Stimulated activated naive CD4-positive, alpha-beta T cell (primary cell): ENCODE results near the gene CEND1.

Experiments used
- DNase-seq, 6 experiments: peaks; one replicate each; lab custom pipeline; 2025; lab: John Stamatoyannopoulos, UW

Gene CEND1

GRCh38 chr11:827146-827896, 37.4 kb upstream of the CEND1 start:
- no peak for DNase-seq

- no peak for DNase-seq
Observed at GRCh38 chr11:826836-827145, 36.9 kb upstream of the CEND1 start.

GRCh38 chr11:826227-826621, 36.3 kb upstream of the CEND1 start:
- no peak for DNase-seq

GRCh38 chr11:825366-826226, 35.7 kb upstream of the CEND1 start:
- DNase-seq, result no peak

- no peak for DNase-seq
Observed at GRCh38 chr11:824942-825341, 35.1 kb upstream of the CEND1 start.

- DNase-seq, result no peak
Observed at GRCh38 chr11:824292-824880, 34.5 kb upstream of the CEND1 start.

- DNase-seq, result no peak
Observed at GRCh38 chr11:823441-824291, 33.8 kb upstream of the CEND1 start.

GRCh38 chr11:821512-822371, 31.9 kb upstream of the CEND1 start:
- no peak for DNase-seq

- no peak for DNase-seq
Observed at GRCh38 chr11:820655-821511, 31.0 kb upstream of the CEND1 start.

GRCh38 chr11:819943-820649, 30.2 kb upstream of the CEND1 start:
- peak; percentile 86 to 95 (median 92) for DNase-seq

GRCh38 chr11:819129-819931, 29.4 kb upstream of the CEND1 start:
- DNase-seq, result peak; percentile 88 to 97 (median 90)

- DNase-seq, result no peak
Observed at GRCh38 chr11:818396-819128, 28.7 kb upstream of the CEND1 start, which contains the start of gene PNPLA2. PNPLA2 (plus strand) TSS chr11:818914; CDS start chr11:819719, 805 bp downstream.

GRCh38 chr11:816433-816779, 26.5 kb upstream of the CEND1 start:
- no peak for DNase-seq

- no peak for DNase-seq
Observed at GRCh38 chr11:815675-816432, 26.0 kb upstream of the CEND1 start.

- no peak for DNase-seq
Observed at GRCh38 chr11:813456-814096, 23.7 kb upstream of the CEND1 start.

- DNase-seq, result no peak
Observed at GRCh38 chr11:813072-813455, 23.2 kb upstream of the CEND1 start.

GRCh38 chr11:812390-812789, 22.5 kb upstream of the CEND1 start:
- no peak for DNase-seq
